GM12891 (cell line): ENCODE results near the gene ZDHHC11.
"Not testable (repeated sequence)": the region's sequence is repeated elsewhere in the genome, so short reads cannot be mapped to it uniquely, and the experiment has no call there.

Experiments used
- POLR2A ChIP-seq: IDR thresholded peaks from 2 replicates; pipeline ENCODE4 v1.6.1; 2011; ENCODE audit warnings: low read depth, low read length, control low read depth
- POLR2AphosphoS5 ChIP-seq: IDR thresholded peaks from 2 replicates; pipeline ENCODE4 v1.6.1; 2011; ENCODE audit warnings: low read depth, low read length, control low read depth
- SPI1 ChIP-seq: IDR thresholded peaks from 2 replicates; pipeline ENCODE4 v1.6.1; 2011; ENCODE audit warnings: low read depth, low read length, control low read depth
- TAF1 ChIP-seq: IDR thresholded peaks from 2 replicates; pipeline ENCODE4 v1.6.1; 2011; ENCODE audit warnings: low read depth, low read length, control low read depth

DNA sequence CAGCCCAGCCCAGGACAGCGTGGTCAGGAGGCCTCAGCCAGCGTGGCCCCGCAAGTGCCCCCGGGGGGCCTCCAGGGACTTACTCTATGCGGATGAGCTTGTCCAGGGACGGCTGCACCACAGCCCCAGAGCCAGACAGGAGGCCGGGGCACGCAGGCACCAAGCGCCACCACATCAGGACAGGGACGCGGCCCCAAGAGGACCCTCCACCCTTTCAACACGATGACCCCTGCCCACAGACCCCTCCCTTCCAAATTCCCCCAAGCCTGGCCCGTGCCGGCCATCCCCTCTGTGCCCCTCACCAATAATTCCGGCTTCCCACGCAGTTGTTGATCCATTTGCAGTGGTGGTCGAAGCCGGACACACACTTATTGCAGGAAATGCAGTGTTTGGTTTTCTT, 3.6 kb downstream of the ZDHHC11 start:
- TF ChIP-seq POLR2AphosphoS5, TAF1, POLR2A, SPI1: not testable (repeated sequence)
